Osteoblast (primary cell): ENCODE measurements around the gene DMPK. TPM values are rescaled to one million over a fixed set of nuclear protein-coding genes. Genes with fewer than 3 reads are reported as not detected.

Experiments used
- DNase-seq: peaks from one replicate; pipeline ENCODE4 v3.0.0; 2011; ENCODE audit warnings: low spot score, mixed read lengths; ENCODE audit not compliant: insufficient read length; ENCODE audit errors: missing footprints
- H2AFZ ChIP-seq: 2 replicates; pipeline ENCODE4 v1.6.0; 2011; ENCODE audit warnings: mild to moderate bottlenecking, low read length
- H3K27ac ChIP-seq: 2 replicates; pipeline ENCODE4 v1.5.1; 2011; ENCODE audit warnings: mild to moderate bottlenecking, low read depth, low read length, moderate library complexity
- H3K27me3 ChIP-seq: 2 replicates; pipeline ENCODE4 v1.6.0; 2012; ENCODE audit warnings: mild to moderate bottlenecking, control low read depth, inconsistent platforms, low read length, moderate library complexity; ENCODE audit not compliant: insufficient read depth
- H3K36me3 ChIP-seq: 2 replicates; pipeline ENCODE4 v1.5.1; 2011; ENCODE audit warnings: mild to moderate bottlenecking, low read length, control low read depth, moderate library complexity; ENCODE audit not compliant: insufficient read depth
- H3K4me1 ChIP-seq: 2 replicates; pipeline ENCODE4 v1.5.1; 2011; ENCODE audit warnings: mild to moderate bottlenecking, low read length, control low read depth, moderate library complexity; ENCODE audit not compliant: insufficient read depth
- H3K4me2 ChIP-seq: 2 replicates; pipeline ENCODE4 v1.6.0; 2011; ENCODE audit warnings: mild to moderate bottlenecking, low read length; ENCODE audit not compliant: insufficient read depth
- H3K4me3 ChIP-seq: fragments of 200-600 bp; sonication (generic); 3 replicates; pipeline ENCODE4 v1.5.1; 2012; ENCODE audit warnings: mild to moderate bottlenecking, low read length, inconsistent platforms; ENCODE audit not compliant: insufficient read depth
- H3K79me2 ChIP-seq: 2 replicates; pipeline ENCODE4 v1.6.0; 2012; ENCODE audit warnings: mild to moderate bottlenecking, low read length, control low read depth, inconsistent platforms; ENCODE audit not compliant: insufficient read depth
- H3K9me3 ChIP-seq: 2 replicates; pipeline ENCODE4 v1.5.1; 2011; ENCODE audit warnings: low read depth, low read length, control low read depth
- H4K20me1 ChIP-seq: 2 replicates; pipeline ENCODE4 v1.6.0; 2012; ENCODE audit warnings: mild to moderate bottlenecking, low read length, control low read depth; ENCODE audit not compliant: insufficient read depth
- total RNA-seq: library from RNA; depleted of rRNA; stranded (reverse); fragments of >200 nt; gene quantifications from 2 replicates; pipeline ENCODE4 v1.2.3, GENCODE V29; 2012
- TF ChIP-seq, protein P1 (sequence below): IDR thresholded peaks from 2 replicates; pipeline ENCODE4 v1.5.1; 2011; ENCODE audit warnings: mild to moderate bottlenecking, low read depth, low read length, moderate library complexity; ENCODE audit errors: extremely low read depth

The DMPK gene
- total RNA-seq, 1 donor = 30.4 TPM

DNA sequence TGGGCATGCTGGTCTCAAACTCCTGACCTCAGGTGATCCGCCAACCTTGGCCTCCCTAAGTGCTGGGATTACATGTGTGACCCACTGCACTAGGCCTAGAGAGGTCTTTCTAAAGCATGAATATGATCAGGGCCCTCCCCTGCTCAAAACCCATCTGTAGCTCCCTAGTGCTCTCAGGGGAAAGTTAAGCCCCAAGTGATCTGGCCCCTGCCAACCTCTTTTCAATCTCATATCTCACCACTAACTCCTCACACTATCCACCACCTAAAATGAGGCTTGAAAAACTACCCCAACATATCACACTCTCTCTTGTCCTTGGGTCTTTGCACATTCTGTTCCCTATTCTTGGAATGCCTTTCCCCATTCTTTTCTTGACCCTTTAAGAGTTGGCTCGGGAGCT, 12.3 kb upstream of the DMPK start:
- H4K20me1 ChIP-seq = peaks cover 15% of the 10 kb centered on the region
- no peak for DNase-seq
- H3K27ac ChIP-seq = no peak overlapping the region
- peaks cover 22% of the 10 kb centered on the region for H3K4me1 ChIP-seq
- H3K27me3 ChIP-seq = no peaks in the 10 kb centered on the region
- H3K9me3 ChIP-seq = no peaks in the 10 kb centered on the region
- peaks cover 8% of the 10 kb centered on the region for H3K36me3 ChIP-seq
- TF ChIP-seq, protein P1, sequence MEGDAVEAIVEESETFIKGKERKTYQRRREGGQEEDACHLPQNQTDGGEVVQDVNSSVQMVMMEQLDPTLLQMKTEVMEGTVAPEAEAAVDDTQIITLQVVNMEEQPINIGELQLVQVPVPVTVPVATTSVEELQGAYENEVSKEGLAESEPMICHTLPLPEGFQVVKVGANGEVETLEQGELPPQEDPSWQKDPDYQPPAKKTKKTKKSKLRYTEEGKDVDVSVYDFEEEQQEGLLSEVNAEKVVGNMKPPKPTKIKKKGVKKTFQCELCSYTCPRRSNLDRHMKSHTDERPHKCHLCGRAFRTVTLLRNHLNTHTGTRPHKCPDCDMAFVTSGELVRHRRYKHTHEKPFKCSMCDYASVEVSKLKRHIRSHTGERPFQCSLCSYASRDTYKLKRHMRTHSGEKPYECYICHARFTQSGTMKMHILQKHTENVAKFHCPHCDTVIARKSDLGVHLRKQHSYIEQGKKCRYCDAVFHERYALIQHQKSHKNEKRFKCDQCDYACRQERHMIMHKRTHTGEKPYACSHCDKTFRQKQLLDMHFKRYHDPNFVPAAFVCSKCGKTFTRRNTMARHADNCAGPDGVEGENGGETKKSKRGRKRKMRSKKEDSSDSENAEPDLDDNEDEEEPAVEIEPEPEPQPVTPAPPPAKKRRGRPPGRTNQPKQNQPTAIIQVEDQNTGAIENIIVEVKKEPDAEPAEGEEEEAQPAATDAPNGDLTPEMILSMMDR = no peak
- no peak overlapping the region for H3K4me2 ChIP-seq
- peaks cover 23% of the 10 kb centered on the region for H3K79me2 ChIP-seq
- H3K4me3 ChIP-seq = no peak overlapping the region
- no peak overlapping the region for H2AFZ ChIP-seq

DNA sequence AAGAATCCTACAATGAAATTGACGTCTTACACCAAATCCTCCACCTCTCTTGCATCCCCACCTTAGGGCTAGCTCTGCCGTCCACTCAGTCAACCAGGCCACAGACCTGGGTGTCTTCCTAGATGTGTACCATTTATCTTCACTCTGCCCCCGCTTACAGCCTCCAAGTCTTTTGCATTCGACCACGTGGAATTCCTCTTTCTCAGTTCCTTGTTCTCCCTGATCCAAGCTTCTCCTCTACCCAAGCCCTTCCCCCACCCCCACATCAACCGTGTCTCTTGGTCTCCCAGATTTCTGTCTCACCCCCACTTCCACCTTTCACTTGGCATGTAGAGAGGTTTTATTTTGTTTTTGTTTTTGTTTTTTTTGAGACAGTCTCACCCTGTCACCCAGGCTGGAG, 11.6 kb upstream of the DMPK start:
- no peaks in the 10 kb centered on the region for H3K9me3 ChIP-seq
- DNase-seq = peak; percentile 3
- H3K27ac ChIP-seq = no peak overlapping the region
- peaks cover 16% of the 10 kb centered on the region for H3K4me1 ChIP-seq
- no peak overlapping the region for H3K4me2 ChIP-seq
- H4K20me1 ChIP-seq = peaks cover 18% of the 10 kb centered on the region
- no peak overlapping the region for H2AFZ ChIP-seq
- H3K27me3 ChIP-seq = no peaks in the 10 kb centered on the region
- H3K36me3 ChIP-seq = peaks cover 16% of the 10 kb centered on the region
- TF ChIP-seq, protein P1 = no peak
- peaks cover 30% of the 10 kb centered on the region for H3K79me2 ChIP-seq
- H3K4me3 ChIP-seq = no peak overlapping the region

DNA sequence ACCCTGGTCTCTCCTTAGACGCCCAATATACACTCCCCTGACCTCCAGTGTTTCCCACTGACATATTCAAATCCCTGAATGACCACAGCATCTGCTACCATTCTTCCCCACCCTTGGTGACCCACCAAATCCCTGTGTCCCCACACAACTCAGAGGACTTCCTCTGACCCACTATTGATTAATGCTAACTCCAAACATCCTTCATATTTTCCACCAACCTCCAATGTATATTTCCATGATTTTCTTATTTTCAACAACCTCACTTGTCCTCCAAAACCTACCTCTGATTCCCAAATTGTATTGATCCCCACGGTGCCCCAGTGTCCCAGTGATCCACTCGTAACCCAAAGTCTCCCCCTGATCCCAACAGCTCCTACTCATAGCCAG, 10.9 kb upstream of the DMPK start:
- no peak overlapping the region for H2AFZ ChIP-seq
- H3K36me3 ChIP-seq = peaks cover 21% of the 10 kb centered on the region
- H3K9me3 ChIP-seq = no peaks in the 10 kb centered on the region
- peak overlapping the region; percentile 44 for H3K4me2 ChIP-seq
- H3K79me2 ChIP-seq = peaks cover 36% of the 10 kb centered on the region
- DNase-seq = peak; percentile 35
- H3K27ac ChIP-seq = peak overlapping the region; percentile 54
- no peaks in the 10 kb centered on the region for H3K27me3 ChIP-seq
- peaks cover 14% of the 10 kb centered on the region for H3K4me1 ChIP-seq
- H4K20me1 ChIP-seq = peaks cover 18% of the 10 kb centered on the region
- TF ChIP-seq, protein P1 = no peak
- no peak overlapping the region for H3K4me3 ChIP-seq

DNA sequence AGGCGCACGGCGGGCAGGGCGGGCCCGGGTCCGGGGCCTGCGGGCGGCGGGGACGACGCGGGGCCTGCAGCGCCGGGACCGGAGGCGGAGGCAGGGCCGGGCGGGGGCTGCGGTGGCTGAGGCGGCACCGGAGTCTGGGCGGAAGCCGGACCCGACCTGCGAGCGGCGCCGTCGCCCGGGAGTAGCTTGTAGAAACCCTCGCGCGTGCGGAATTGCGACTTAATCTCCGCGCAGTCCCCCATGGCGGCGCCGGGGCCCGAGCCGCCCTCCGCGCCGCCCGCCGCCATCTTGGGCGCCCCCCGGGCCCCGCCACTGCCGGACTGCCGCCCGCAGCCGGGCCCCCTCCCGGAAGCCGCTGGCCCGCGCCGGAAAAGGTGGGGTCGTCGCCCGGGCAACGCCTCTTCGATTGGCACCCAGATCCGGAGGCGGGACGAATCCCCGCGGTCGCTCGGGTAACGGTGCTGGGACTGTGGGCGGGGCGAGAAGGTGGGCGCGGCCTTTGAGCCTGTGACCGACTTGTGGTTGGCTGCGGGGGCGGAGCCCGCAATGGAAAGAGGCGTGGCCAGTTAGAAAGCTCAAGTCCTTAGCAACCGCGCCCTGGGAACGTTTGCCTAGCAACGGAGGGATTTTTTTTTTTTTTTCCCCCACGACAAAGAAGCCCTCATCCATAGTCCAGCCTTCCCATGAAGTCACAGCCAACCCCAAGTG, 10.3 kb upstream of the DMPK start, which contains the start of gene DMWD:
Gene DMWD (minus strand): TSS at position 376 of the 708 bp plus-strand sequence. CDS start 89 bp downstream, at position 287.
- Histone ChIP-seq H3K79me2 (peaks cover 38% of the 10 kb centered on the region), H4K20me1 (peaks cover 18% of the 10 kb centered on the region), H3K4me3 (peak within 1 kb of the TSS; percentile 85), H3K4me2 (peak within 1 kb of the TSS; percentile 95), H2AFZ (peak within 1 kb of the TSS; percentile 62), H3K27me3 (no peaks in the 10 kb centered on the region), H3K4me1 (peaks cover 14% of the 10 kb centered on the region), H3K9me3 (no peaks in the 10 kb centered on the region), H3K27ac (peak within 1 kb of the TSS; percentile 61), H3K36me3 (peaks cover 25% of the 10 kb centered on the region)
- peak; percentile 100 for DNase-seq
- TF ChIP-seq, protein P1 = no peak
